ENCODE results near the gene CSRNP3.

- TF ChIP-seq CTCF (IDR thresholded peaks at IDR 0.05) (no peak), POLR2AphosphoS5 (IDR thresholded peaks at IDR 0.05; ENCODE audit: low read depth, low read length) (no peak)
Observed at GRCh38 chr2:165479856-165480255, 10.4 kb downstream of the CSRNP3 start.

Measured in Panc1 (cell line).